HG03558 (cell line): Measurements from ENCODE around the gene KHSRP.
"Not testable (repeated sequence)": the region's sequence is repeated elsewhere in the genome, so short reads cannot be mapped to it uniquely, and the experiment has no call there.

Source experiments
- ATAC-seq: cut with Tn5 transposase; IDR thresholded peaks from one replicate; pipeline ENCODE4 v1.9.1; 2021; ENCODE audit warnings: moderate number of reproducible peaks; ENCODE audit not compliant: unreplicated experiment; ENCODE audit errors: extremely low read depth

KHSRP gene

DNA sequence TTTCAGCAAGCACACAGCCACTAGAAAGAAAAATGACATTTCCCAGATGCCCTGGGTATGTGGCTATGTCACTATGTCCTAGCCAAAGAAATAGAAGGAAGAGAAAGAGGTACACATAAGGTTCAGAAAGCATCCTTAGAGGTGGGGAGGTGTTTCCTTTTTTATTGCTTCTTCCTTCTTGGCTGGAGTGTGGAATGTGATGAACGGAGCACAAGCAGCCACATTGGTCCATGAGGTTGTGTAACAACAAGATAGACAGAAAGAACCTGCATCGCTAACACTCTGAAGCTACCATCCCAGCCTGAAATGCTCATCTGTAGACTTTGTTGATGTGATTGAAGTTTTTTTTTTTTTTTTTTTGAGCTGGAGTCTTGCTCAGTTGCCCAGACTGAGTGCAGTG is 28.3 kb upstream of the KHSRP start:
- ATAC-seq, result no peak

DNA sequence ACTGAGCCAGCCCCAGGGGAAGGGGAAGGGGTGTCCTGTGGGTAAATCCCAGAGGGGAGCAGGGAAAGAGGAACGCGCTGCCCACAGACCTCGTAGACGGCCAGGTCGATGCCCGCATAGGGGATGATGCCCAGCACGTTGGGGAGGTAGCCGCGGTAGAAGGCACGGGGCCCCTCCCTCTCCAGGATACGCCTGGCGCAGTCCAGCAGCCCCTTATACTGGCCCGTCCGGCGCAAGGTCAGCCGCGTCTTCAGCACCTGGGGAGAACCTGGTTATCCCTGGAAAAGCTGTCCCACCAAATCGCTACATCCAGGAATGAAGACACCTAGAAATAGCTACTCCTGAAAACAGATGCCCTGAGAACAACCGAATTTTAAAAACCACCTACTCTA is 27.6 kb upstream of the KHSRP start:
- no peak for ATAC-seq

DNA sequence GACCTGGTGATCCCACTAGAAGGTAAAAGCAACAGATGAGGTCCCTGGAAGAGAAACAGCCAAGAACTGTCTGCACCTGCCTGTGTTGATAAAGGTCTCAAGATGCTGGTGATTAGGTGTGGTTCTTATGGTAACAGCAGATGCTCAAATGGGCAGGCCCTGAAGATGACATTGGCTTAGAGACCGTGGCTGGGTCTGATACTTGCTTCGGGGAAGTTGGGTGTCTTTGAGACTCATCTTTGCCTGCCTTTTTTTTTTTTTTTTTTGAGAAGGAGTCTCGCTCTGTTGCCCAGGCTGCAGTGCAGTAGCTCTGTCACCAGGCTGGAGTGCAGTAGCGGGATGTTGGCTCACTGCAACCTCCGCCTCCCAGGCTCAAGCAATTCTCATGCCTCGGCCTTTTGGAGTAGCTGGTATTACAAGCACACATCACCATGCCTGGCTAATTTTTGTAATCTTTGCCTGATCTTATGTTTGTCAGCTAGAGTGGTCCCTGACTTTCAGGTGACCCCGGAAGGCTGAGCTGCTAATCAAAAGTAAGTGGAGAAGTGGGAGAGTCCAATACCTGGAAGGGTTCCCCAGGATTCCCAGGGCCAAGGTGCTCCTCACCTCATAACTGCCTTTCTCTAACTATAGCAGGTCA is 27.1 kb upstream of the KHSRP start:
- ATAC-seq, result no peak

DNA sequence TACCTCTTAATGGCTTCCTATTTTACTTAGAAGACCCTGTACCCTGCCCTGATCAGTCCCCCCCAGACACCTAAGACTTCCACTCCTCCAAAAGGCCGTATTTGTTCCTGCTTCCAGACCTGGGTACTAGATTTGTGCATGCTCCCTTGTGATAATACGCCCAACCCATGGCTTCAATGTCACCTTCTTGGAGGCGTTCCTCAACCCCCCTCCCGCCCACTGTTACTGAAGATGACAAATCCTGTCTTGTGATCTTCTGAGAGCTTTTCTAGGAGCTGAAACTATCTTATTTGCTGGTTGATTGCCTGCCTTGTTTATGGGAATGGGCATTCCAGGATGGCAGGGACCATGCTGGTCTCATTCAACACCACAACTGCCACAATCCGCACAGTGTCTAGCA is 25.6 kb upstream of the KHSRP start:
- ATAC-seq, result no peak

DNA sequence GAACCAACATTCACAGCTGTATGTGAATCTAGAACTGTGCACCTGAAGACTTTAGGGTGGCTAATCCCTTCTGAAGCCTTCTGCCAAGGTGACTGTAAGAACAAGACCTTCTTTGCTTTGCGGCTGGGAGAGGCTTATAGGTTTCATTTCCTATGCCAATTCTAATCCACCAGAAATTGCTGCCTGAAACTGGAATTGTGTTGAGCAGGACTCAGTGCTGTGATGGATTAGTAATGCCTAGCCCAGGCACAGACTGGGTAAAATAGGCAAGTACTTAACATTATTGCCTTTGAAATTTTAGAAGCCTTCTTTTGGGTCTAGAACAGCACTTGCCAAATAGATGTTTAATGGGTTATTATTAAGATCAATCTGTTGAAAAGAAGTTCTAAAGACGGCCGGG is 23.4 kb upstream of the KHSRP start:
- ATAC-seq, result no peak

DNA sequence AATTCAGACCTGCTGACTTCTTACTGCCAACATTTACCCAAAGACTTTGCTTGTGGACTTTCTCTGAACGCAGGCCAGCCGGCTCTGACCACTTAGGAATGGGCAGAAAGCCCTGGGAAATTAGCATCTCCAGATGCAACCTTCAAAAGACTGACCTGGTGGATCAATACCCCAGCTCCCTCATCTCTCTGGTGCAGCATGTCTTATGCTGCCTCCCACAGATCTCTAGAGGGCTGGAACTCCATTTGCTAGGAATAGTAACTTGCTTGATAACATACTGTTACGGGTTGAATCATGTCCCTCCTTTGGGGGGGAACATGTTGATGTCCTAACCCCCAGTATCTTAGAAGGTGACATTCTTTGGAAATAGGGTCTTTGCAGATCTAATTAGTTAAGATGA is 21.8 kb upstream of the KHSRP start:
- ATAC-seq, result no peak

DNA sequence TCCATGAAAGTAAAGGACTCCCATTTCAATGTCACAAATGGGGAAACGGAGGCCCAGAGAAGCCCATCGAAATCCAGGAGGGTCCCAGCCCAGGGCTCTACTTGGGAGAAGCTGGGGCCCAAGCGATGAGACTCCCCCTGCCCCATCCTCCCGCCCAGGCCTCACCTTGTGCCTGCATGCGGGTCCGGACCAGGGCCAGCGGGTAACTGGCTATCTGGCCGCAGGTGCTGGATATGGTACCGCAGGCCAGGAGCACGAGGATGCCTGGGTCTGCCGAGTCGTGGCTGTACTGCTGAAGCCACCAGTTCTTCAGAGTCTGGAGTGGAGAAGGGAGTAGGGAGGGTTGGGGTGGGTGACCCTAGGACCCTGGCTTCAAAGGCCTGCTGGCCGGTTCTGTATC is 19.4 kb upstream of the KHSRP start:
- no peak for ATAC-seq

DNA sequence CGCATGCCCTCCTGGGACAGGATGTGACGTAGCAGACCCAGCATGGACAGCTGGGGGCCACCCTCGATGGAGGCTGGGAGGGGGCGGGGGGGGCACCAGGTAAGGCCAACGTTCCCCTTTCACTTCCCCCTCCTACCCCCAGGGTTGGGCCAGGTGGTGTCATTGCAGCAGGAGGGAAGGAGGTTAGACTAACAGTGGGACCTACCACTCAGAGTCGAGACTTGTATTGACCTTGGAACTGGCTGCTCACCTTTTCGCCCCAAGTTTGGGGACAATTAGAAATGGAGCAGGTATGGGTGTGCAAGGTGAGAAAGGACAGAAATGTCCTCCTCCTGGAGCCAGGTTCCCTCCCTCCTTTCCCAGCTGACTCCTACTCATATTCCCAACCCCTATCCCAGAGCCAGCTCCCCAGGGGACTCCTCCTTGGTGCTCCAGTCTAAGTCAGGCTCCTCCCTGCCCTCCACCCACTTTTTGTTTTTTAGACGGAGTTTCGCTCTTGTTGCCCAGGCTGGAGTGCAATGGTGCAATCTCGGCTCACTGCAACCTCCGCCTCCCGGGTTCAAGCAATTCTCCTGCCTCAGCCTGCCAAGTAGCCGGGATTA is 17.6 kb upstream of the KHSRP start:
- no peak for ATAC-seq

DNA sequence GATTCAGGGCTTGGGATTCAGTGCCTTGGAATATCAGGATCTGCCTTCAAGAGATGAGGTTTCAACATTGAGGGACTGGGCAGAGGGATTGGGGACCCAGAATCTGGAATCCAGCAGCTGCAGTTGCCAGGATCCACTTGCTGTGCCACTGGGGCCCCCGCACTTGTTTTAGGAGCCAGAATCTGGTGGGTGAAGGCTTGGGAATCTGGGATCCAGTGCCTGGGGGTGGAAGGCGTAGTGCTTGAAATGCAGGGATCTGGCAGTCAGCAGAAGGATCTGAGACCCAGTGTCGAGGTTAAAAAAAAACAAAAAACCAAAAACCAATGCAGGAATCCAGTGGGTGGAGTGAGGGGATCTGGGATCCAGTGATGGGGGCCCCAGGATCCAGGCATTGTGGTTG is 16.3 kb upstream of the KHSRP start:
- ATAC-seq, result no peak

DNA sequence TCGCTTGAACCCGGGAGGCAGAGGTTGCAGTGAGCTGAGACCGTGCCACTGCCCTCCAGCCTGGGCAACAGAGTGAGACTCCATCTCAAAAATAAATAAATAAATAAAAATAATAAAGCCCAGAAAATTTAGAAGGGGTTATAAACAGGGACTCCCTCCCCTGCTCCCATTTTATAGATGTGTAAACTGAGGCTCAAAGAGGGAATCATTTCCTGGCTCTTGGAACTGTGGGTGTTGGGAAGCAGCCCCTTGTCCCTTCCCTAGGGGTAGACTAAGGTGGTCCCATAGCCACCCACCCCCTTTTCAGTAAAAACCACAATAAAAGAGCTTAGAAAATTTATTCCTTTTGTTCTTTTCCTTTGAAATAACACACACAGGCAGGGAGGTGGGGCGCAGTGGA is 15.1 kb upstream of the KHSRP start:
- no peak for ATAC-seq

DNA sequence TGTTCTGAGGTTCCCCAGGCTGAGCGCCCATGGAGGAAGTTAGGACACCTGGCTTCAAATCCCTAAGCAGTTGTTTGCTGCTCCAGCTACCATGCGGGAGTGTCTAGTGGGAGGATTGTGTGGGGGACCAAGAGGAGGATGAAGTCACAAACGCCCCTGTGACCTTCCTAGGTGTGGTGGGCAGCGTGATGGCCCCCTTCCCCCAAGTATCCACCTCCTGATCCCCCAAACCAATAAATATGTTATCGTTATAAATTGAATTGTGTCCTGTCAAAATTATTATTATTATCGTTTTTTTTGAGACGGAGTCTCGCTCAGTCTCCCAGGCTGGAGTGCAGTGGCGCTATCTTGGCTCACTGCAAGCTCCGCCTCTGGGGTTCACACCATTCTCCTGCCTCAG is 9.1 kb upstream of the KHSRP start, which contains the start of gene SLC25A41:
Gene SLC25A41, minus strand, starts transcription at position 101 of the 400 bp plus-strand sequence. Its CDS starts 70 bp downstream, at position 31.
- no peak for ATAC-seq

DNA sequence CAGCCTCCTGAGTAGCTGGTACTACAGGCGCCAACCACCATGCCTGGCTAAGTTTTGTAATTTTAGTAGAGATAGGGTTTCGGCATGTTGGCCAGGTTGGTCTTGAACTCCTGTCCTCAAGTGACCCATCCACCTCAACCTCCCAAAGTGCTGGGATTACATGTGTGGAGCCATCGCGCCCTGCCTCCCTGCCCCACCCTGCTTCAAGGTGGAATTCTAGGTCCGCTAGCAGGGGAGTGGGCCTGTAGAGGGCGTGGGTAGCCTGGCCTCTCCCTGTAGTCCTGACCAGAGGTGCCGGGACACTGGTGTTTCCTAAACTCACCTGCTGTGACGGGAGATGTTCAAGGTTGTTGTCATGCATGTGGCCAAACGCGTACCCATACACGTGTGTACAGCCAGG is 8.6 kb upstream of the KHSRP start:
- ATAC-seq, result no peak

DNA sequence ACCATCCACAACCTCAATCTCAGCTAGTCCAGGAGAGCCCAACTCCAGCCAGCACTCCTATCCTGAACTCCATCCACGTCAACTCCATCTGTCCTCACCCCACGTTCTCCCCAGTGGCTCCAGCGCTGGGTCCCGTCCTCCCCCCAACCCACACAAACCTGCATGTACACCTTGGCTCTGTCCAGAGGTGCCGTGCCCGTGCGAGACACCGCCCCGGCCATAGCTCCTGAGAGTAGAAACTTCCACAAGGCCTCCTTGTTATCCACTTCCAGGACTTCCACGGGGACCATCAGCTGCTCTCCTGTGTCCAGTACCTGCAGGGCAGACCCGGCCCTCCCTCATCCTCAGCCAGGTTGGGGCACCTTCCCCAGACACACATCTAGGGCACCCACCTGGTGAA is 7.3 kb upstream of the KHSRP start:
- ATAC-seq, result no peak

DNA sequence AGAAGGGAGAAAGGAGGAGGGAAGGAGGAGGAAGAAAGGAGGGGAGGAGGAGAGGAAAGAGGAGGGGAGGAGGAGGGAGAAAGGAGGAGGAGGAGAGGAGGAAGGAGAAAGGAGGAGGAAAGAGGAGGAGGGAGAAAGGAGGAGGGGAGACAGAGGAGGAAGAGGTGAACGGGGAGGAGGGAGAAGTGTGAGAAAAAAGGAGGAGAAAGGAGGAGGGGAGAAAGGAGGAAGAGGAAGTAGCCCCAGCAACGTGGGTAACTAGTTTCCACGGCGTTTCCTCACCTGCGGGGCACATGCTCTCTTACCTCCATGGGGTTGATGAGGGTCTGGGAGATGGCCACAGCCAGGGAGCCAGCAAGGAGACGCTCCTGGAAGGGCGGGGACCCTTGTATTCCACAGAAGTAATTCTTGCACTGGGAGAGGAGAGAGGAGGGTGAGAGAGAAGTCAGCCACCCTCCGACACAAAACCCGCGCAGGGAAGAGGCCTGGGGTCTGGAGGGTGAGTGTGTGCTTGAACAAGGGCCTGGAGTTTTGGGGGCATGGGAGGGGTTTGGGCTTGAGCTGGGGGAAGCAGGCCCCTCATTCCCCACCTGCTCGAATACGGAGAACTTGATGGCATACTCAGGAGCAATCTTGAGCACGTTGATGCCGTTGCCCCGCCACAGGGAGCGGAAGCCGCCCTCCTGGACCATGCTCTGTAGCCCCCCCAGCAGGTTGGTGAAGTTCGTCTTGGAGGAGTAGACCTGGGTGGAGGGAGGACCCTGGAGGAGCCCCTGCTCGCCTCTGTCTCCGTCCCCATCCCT is 5.0 kb upstream of the KHSRP start:
- ATAC-seq, result no peak

DNA sequence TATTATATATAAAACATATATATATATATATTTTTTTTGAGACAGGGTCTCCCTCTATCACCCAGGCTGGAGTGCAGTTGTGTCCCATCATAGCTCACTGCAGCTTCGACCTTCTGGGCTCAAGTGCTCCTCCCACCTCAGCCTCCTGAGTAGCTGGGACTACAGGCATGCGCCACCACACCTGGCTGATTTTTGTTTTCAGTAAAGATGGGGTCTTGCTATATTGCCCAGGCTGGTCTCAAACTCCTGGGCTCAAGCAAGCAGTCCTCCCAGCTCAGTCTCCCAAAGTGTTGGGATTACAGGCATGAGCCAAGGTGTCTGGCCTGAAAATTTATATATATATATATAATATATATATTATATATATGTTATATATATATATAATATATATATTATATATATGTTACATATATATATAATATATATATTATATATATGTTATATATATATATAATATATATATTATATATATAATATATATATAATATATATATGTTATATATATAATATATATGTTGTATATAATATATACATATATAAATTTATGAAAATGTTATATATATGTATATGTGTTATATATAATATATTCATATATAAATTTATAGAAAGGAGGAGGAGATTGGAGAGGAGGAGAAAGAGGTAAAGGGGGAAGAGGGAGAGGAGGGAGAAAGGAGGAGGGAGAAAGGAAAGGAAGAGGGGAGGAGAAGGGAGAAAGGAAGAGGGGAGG is 4.2 kb upstream of the KHSRP start:
- ATAC-seq, result not testable (repeated sequence)

DNA sequence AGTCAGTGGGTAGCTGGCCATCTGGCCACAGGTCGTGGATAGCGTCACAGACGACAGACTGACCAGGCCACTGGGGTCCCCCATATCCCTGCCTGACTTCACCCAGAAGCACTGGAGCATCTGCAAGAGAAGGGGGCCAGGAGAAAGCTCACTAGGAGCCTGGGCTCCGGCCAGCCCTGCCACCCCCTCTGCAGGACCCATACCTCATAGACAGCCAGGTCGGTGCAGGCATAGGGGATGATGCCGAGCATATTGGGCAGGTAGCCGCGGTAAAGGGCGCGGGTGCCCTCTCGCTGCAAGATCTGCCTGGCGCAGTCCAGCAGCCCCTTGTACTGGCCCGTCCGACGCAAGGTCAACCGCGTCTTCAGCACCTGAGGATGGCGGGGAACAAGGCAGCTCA is 2.5 kb upstream of the KHSRP start:
- no peak for ATAC-seq

DNA sequence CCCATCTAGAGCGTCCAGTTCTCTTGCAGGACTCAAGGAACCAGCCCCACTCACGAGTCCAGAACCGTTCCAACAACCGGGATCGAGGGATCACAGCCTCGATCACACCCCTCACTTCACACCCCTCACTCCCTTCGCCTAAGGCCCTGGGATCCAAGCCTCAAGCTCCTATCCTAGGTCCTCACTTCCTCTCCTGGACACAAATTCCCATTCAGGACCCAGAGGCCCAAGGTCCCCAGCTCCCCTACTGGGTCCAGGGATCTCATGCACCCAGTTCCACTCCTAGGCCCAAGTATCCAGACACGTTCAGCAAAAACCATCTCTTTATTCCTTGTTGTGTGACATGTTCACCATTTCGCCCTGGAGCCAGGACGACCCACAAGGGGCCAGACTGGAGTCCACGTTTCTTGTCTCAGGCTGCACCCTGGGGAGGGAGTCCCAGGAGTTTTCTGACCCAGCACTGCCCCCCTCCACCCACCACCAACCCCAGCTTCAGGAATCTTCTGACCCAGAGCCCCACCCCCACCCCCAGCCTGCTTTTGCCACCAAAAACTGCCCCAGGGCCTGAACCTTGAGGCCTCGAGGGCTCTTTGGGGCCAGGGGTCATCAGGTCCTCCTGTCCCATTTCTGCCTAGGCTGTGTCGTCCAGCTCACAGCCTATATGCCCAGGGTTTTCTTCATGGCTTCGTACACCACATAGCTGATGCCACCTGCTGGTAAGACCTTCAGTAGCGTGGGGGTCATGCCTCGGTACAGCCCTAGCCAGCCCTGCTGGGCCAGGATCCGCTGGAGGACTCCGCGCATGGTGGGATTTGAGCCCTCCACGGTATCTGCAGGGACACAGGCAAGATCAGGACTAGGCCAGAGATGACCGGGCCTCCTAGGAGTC is 1.4 kb upstream of the KHSRP start:
- no peak for ATAC-seq

DNA sequence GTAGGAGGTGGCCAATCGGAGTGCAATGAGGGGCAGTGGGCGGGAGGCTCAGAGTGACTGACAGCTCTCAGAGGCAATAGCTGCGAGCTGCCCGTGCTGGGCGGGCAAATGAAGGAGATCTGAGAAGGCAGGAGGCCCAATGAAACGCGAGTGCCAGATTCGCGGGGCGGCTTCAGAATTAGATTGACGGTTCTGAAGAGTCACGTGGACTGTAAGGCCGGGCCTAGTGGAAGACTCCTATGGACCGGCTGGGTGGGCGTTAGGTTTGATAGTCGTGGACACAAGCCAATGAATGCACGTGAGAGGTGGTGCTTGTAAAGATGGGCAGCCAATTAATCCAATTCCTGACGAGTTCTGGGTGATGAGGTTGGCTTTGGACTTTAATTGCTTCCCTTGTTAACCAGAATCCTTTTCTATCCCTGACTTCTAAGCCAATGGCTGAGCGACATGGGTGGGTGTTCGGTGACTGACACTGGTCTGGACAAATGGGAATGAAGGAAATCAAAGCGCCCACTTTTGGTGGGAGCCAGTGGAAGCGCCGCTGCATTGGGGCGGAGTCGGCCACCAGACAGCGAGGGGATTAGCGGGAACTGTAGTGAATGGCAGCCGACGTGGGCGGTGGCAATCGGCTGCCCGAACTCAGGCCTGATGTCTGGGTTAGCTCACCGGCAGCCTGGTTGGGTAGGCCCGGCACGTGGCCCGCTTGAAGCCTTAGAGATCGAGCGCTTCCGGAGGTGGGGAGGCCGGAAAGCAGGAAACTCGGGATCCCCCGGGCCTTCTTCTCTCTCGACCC is 524 bp upstream of the KHSRP start:
- ATAC-seq, result peak; percentile 73

DNA sequence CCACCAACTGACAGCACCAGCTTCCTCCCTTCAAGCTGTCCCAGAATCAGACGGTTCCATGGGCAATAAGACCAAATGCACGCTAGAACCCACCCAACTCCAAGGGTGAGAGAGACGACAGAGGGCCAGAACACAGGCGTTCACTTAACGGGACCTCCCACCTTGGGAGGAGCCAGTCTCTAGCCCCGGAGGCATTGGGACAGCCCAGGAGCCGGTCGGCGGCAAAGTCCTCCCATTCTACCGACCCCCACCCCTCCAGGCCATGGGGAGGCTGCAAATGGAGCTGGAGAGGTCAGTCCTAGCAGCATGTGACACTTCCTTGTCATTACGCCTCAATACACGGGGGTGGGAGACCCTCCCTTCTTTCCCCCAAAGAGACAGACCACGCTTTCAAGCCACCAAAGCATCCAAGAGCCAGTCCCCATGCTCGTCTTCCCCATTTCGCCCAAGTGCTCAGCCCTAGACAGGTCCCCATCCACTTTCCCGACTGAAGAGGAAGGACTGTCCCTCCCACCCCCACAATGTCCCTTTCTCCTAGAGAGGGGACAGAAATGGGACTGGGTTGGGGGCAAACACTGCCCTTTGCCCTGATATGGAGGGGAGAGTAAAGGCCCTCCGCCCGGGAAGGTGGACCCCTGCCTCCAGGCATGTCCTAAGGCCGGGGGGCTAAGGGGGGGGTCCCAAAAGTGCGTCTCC is 964 bp downstream of the KHSRP start:
- no peak for ATAC-seq
